GM12878 (cell line): ENCODE data around the gene SKOR2. TPM values are rescaled to one million over a fixed set of nuclear protein-coding genes. Genes with fewer than 3 reads are reported as not detected.

Experiments used
- ATF3 ChIP-seq: IDR thresholded peaks from 2 replicates; pipeline ENCODE4 v1.6.1; 2011; ENCODE audit warnings: low read depth, mild to moderate bottlenecking, low read length, moderate library complexity, borderline replicate concordance; ENCODE audit errors: extremely low read depth
- BHLHE40 ChIP-seq, 2 experiments: fragments of 450-650 bp in 1 of 2; IDR thresholded peaks; 2 replicates each; pipeline ENCODE4 v1.6.1; 2011 to 2017; ENCODE audit warnings: low read depth in 2 of 2, borderline replicate concordance in 1 of 2, improper control_type of control experiment in 1 of 2, low read length in 1 of 2, mild to moderate bottlenecking in 1 of 2
- CTCF ChIP-seq, 3 experiments: IDR thresholded peaks in 2 of 3; conservative IDR thresholded peaks in 1 of 3; 2 replicates each; pipeline ENCODE4 v1.5.1; 2011; ENCODE audit warnings: low read depth in 3 of 3, low read length in 3 of 3, mild to moderate bottlenecking in 3 of 3, control low read depth in 2 of 3, moderate library complexity in 2 of 3, inconsistent platforms in 1 of 3, mixed read lengths in 1 of 3; ENCODE audit not compliant: control insufficient read depth in 2 of 3, insufficient read depth in 1 of 3; ENCODE audit errors: extremely low read depth in 1 of 3
- EED ChIP-seq: sonication (generic); IDR thresholded peaks from 2 replicates; pipeline ENCODE4 v1.6.1; 2016; ENCODE audit warnings: antibody characterized with exemption, low read depth
- GATAD2B ChIP-seq: fragments of 450-650 bp; conservative IDR thresholded peaks from 2 replicates; pipeline ENCODE4 v1.6.1; 2017; ENCODE audit warnings: low read depth, mild to moderate bottlenecking, moderate library complexity
- IRF3 ChIP-seq: fragments of 450-650 bp; IDR thresholded peaks from 2 replicates; pipeline ENCODE4 v1.6.1; 2014; ENCODE audit warnings: mild to moderate bottlenecking
- MEF2B ChIP-seq: fragments of 450-650 bp; IDR thresholded peaks from 2 replicates; pipeline ENCODE4 v1.6.1; 2018; ENCODE audit warnings: mild to moderate bottlenecking, moderate library complexity; ENCODE audit not compliant: partially characterized antibody, poor library complexity, severe bottlenecking
- NR2F1 ChIP-seq: fragments of 450-650 bp; conservative IDR thresholded peaks from 2 replicates; pipeline ENCODE4 v1.6.1; 2017; ENCODE audit warnings: mild to moderate bottlenecking
- RB1 ChIP-seq: fragments of 450-650 bp; formaldehyde crosslinking; IDR thresholded peaks from 2 replicates; pipeline ENCODE4 v1.6.1; 2017; ENCODE audit warnings: mild to moderate bottlenecking, borderline replicate concordance
- RFX5 ChIP-seq: IDR thresholded peaks from 2 replicates; pipeline ENCODE4 v1.6.1; 2011; ENCODE audit warnings: low read depth, low read length, improper control_type of control experiment
- RUNX3 ChIP-seq: IDR thresholded peaks from 2 replicates; pipeline ENCODE4 v1.6.1; 2012; ENCODE audit warnings: low read length, inconsistent platforms
- SIN3A ChIP-seq: IDR thresholded peaks from 2 replicates; pipeline ENCODE4 v1.6.1; 2012; ENCODE audit warnings: low read depth, low read length, improper control_type of control experiment
- STAT3 ChIP-seq: IDR thresholded peaks from 2 replicates; pipeline ENCODE4 v1.6.1; 2011; ENCODE audit warnings: low read depth, low read length, improper control_type of control experiment
- WRNIP1 ChIP-seq: IDR thresholded peaks from 2 replicates; pipeline ENCODE4 v1.6.1; 2011; ENCODE audit warnings: low read depth, low read length, improper control_type of control experiment, borderline replicate concordance
- polyA plus RNA-seq, 11 experiments: library from polyadenylated mRNA; depleted of rRNA in 4 of 11; unstranded in 6 of 11; stranded (reverse) in 5 of 11; fragments of >200 nt; fragmentation: Nextera tagmentation in 4 of 11; fragmentation: Illumina TruSeq in 1 of 11; extraction: Ambion mirVana in 4 of 11; extraction: Trizol in 1 of 11; gene quantifications; 1 replicate in 1 of 11; 2 replicates in 10 of 11; pipeline versions ENCODE4 v1.2.1 to v1.2.3, GENCODE V29; 2011 to 2016; ENCODE audit warnings: inconsistent platforms in 2 of 11, missing spikeins in 2 of 11, low read depth in 1 of 11
- total RNA-seq, 4 experiments: library from RNA; depleted of rRNA in 3 of 4; stranded (reverse); fragments of >200 nt in 3 of 4; fragmentation: Illumina TruSeq in 1 of 4; extraction: Trizol in 1 of 4; gene quantifications; 2 replicates each; pipeline versions ENCODE4 v1.2.1 to v1.2.3, GENCODE V29; 2013 to 2021
- TF ChIP-seq, protein P1 (sequence below): fragments of 450-650 bp; IDR thresholded peaks from 2 replicates; pipeline ENCODE4 v1.6.1; 2017; ENCODE audit warnings: mild to moderate bottlenecking, moderate library complexity
- TF ChIP-seq, protein P2 (sequence below): fragments of 450-650 bp; IDR thresholded peaks from 2 replicates; pipeline ENCODE4 v1.6.1; 2017; ENCODE audit warnings: mild to moderate bottlenecking
- TF ChIP-seq, protein P3 (sequence below): fragments of 450-650 bp; formaldehyde crosslinking; IDR thresholded peaks from 2 replicates; pipeline ENCODE4 v1.5.0; 2022; ENCODE audit warnings: mild to moderate bottlenecking, missing genetic modification characterization

Gene SKOR2
- total and polyA plus RNA-seq, 10 of the 15 experiments (the other 5 are each of a cell fraction or from before 2014, with no cell fraction given), result not detected

GRCh38 chr18:47163241-47163640 lies 88.2 kb downstream of the SKOR2 start (continued):
- peak; percentile 43; the same call in 1 of the 2 replicates for TF ChIP-seq RUNX3
- TF ChIP-seq, protein P1, sequence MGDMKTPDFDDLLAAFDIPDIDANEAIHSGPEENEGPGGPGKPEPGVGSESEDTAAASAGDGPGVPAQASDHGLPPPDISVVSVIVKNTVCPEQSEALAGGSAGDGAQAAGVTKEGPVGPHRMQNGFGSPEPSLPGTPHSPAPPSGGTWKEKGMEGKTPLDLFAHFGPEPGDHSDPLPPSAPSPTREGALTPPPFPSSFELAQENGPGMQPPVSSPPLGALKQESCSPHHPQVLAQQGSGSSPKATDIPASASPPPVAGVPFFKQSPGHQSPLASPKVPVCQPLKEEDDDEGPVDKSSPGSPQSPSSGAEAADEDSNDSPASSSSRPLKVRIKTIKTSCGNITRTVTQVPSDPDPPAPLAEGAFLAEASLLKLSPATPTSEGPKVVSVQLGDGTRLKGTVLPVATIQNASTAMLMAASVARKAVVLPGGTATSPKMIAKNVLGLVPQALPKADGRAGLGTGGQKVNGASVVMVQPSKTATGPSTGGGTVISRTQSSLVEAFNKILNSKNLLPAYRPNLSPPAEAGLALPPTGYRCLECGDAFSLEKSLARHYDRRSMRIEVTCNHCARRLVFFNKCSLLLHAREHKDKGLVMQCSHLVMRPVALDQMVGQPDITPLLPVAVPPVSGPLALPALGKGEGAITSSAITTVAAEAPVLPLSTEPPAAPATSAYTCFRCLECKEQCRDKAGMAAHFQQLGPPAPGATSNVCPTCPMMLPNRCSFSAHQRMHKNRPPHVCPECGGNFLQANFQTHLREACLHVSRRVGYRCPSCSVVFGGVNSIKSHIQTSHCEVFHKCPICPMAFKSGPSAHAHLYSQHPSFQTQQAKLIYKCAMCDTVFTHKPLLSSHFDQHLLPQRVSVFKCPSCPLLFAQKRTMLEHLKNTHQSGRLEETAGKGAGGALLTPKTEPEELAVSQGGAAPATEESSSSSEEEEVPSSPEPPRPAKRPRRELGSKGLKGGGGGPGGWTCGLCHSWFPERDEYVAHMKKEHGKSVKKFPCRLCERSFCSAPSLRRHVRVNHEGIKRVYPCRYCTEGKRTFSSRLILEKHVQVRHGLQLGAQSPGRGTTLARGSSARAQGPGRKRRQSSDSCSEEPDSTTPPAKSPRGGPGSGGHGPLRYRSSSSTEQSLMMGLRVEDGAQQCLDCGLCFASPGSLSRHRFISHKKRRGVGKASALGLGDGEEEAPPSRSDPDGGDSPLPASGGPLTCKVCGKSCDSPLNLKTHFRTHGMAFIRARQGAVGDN, result no peak
- TF ChIP-seq WRNIP1, result no peak
- TF ChIP-seq SIN3A, result no peak
- no peak for TF ChIP-seq GATAD2B
- TF ChIP-seq, protein P2, sequence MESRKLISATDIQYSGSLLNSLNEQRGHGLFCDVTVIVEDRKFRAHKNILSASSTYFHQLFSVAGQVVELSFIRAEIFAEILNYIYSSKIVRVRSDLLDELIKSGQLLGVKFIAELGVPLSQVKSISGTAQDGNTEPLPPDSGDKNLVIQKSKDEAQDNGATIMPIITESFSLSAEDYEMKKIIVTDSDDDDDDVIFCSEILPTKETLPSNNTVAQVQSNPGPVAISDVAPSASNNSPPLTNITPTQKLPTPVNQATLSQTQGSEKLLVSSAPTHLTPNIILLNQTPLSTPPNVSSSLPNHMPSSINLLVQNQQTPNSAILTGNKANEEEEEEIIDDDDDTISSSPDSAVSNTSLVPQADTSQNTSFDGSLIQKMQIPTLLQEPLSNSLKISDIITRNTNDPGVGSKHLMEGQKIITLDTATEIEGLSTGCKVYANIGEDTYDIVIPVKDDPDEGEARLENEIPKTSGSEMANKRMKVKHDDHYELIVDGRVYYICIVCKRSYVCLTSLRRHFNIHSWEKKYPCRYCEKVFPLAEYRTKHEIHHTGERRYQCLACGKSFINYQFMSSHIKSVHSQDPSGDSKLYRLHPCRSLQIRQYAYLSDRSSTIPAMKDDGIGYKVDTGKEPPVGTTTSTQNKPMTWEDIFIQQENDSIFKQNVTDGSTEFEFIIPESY, result no peak
- TF ChIP-seq NR2F1, result no peak
- peak; percentile 81 for TF ChIP-seq EED
- TF ChIP-seq STAT3, result no peak
- TF ChIP-seq RFX5, result no peak
- TF ChIP-seq RB1, result no peak
- TF ChIP-seq IRF3, result no peak
- TF ChIP-seq ATF3, result no peak
- no peak for TF ChIP-seq CTCF (IDR thresholded peaks at IDR 0.05 in 2 of 3, conservative IDR thresholded peaks at IDR 0.05 in 1 of 3; ENCODE audit: control insufficient read depth in 2 of 3, extremely low read depth in 1 of 3, insufficient read depth in 1 of 3, low read depth in 3 of 3, low read length in 3 of 3)
- TF ChIP-seq MEF2B, result no peak
- TF ChIP-seq, protein P3, sequence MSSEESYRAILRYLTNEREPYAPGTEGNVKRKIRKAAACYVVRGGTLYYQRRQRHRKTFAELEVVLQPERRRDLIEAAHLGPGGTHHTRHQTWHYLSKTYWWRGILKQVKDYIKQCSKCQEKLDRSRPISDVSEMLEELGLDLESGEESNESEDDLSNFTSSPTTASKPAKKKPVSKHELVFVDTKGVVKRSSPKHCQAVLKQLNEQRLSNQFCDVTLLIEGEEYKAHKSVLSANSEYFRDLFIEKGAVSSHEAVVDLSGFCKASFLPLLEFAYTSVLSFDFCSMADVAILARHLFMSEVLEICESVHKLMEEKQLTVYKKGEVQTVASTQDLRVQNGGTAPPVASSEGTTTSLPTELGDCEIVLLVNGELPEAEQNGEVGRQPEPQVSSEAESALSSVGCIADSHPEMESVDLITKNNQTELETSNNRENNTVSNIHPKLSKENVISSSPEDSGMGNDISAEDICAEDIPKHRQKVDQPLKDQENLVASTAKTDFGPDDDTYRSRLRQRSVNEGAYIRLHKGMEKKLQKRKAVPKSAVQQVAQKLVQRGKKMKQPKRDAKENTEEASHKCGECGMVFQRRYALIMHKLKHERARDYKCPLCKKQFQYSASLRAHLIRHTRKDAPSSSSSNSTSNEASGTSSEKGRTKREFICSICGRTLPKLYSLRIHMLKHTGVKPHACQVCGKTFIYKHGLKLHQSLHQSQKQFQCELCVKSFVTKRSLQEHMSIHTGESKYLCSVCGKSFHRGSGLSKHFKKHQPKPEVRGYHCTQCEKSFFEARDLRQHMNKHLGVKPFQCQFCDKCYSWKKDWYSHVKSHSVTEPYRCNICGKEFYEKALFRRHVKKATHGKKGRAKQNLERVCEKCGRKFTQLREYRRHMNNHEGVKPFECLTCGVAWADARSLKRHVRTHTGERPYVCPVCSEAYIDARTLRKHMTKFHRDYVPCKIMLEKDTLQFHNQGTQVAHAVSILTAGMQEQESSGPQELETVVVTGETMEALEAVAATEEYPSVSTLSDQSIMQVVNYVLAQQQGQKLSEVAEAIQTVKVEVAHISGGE (CRISPR knock-in tag), result no peak
- TF ChIP-seq BHLHE40 (IDR thresholded peaks at IDR 0.05; ENCODE audit: borderline replicate concordance in 1 of 2, low read depth in 2 of 2, low read length in 1 of 2), result no peak
